Left ventricle myocardium inferior (tissue), 1 donor: ENCODE results near the gene HTATSF1. TPM values are rescaled to one million over a fixed set of nuclear protein-coding genes. Genes with fewer than 3 reads are reported as not detected.

ENCODE experiments used
- DNase-seq: peaks from one replicate; pipeline ENCODE4 v3.0.0-alpha.2; 2020
- H3K27ac ChIP-seq: fragments of 200-600 bp; replicated peaks from 2 replicates; pipeline ENCODE4 v1.8.0; 2021
- H3K27me3 ChIP-seq: fragments of 200-600 bp; 2 replicates; pipeline ENCODE4 v1.8.0; 2021; ENCODE audit warnings: low read depth
- H3K36me3 ChIP-seq: fragments of 200-600 bp; 2 replicates; pipeline ENCODE4 v1.8.0; 2021
- H3K4me1 ChIP-seq: fragments of 200-600 bp; 2 replicates; pipeline ENCODE4 v1.8.0; 2021
- H3K4me3 ChIP-seq: fragments of 200-600 bp; 2 replicates; pipeline ENCODE4 v1.8.0; 2021; ENCODE audit warnings: mild to moderate bottlenecking, moderate library complexity
- H3K9me3 ChIP-seq: fragments of 200-600 bp; replicated peaks from 2 replicates; pipeline ENCODE4 v1.8.0; 2021
- intact Hi-C: fragments of 100-400 bp; cut with micrococcal nuclease; formaldehyde crosslinking; loops from one replicate; pipeline ENCODE4 v1.11.0; 2022
- microRNA-seq: library from miRNA; unstranded; fragments of <30 nt; microRNA quantifications from one replicate; pipeline ENCODE4 v1.2.0, GENCODE V29; 2020
- total RNA-seq: library from RNA; stranded (reverse); fragmentation: NEBNext Ultra II Directional; extraction: Animal tissue kit (Norgen Biotek cat#: 25700); gene quantifications from one replicate; pipeline ENCODE4 v1.2.1, GENCODE V29; 2021
- TF ChIP-seq, protein P1 (sequence below): fragments of 200-600 bp; IDR thresholded peaks from 2 replicates; pipeline ENCODE4 v1.8.0; 2021; ENCODE audit warnings: antibody characterized with exemption, mild to moderate bottlenecking, borderline replicate concordance
- donor health status: DM: no; HTN: yes; CAD: no; lungs with severe emphysema.

HTATSF1 gene
- total RNA-seq, 1 donor from 2014 or later, result 63.6 TPM

DNA sequence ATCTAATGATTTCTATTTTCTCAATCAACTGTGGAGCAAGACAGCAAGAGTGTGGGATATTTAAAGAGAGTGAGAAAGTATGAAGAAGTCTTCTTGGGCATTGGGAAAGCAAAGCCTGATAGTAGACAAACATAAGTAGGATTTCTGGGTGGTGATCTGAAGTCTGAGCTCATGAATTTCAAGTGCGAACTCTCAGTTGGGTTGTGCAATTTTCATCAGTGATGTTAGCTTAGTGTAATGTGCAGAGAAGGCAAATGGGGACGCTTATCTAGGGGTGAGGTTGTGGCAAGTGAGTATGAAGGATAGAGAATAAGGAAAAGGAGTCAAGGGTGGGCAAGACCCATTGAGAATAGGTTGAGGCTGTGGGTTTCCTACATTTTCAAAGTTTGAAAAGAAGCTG lies 58.3 kb downstream of the HTATSF1 start:
- TF ChIP-seq, protein P1, sequence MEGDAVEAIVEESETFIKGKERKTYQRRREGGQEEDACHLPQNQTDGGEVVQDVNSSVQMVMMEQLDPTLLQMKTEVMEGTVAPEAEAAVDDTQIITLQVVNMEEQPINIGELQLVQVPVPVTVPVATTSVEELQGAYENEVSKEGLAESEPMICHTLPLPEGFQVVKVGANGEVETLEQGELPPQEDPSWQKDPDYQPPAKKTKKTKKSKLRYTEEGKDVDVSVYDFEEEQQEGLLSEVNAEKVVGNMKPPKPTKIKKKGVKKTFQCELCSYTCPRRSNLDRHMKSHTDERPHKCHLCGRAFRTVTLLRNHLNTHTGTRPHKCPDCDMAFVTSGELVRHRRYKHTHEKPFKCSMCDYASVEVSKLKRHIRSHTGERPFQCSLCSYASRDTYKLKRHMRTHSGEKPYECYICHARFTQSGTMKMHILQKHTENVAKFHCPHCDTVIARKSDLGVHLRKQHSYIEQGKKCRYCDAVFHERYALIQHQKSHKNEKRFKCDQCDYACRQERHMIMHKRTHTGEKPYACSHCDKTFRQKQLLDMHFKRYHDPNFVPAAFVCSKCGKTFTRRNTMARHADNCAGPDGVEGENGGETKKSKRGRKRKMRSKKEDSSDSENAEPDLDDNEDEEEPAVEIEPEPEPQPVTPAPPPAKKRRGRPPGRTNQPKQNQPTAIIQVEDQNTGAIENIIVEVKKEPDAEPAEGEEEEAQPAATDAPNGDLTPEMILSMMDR, result no peak
- intact Hi-C loops, result no loop called here
- Histone ChIP-seq H3K27me3 (no peaks in the 10 kb centered on the region), H3K36me3 (no peaks in the 10 kb centered on the region), H3K9me3 (no peaks in the 10 kb centered on the region), H3K27ac (no peak overlapping the region), H3K4me3 (no peak overlapping the region), H3K4me1 (no peaks in the 10 kb centered on the region)
- no peak for DNase-seq

Small RNAs within 50 kb of the gene (microRNA-seq; reads per million reads assigned to microRNA genes)
- not detected for gene MIR934

Other genes with a start within 250 kb of the HTATSF1 start
- gene MAP7D3, start 246.2 kb upstream of the HTATSF1 start, total RNA-seq, result 13.8 TPM
- not detected for gene ADGRG4, start 196.6 kb upstream of the HTATSF1 start, total RNA-seq
- not detected for gene BRS3, start 9.6 kb upstream of the HTATSF1 start, total RNA-seq
- gene VGLL1, start 34.6 kb downstream of the HTATSF1 start, total RNA-seq, result not detected
- not detected for gene CD40LG, start 150.6 kb downstream of the HTATSF1 start, total RNA-seq